GM19025 (cell line): Measurements from ENCODE around the gene SNX15.

Experiments used
- ATAC-seq: cut with Tn5 transposase; IDR thresholded peaks from one replicate; pipeline ENCODE4 v1.9.1; 2021; ENCODE audit warnings: mild to moderate bottlenecking, low read depth, moderate library complexity; ENCODE audit not compliant: unreplicated experiment

SNX15 gene

DNA sequence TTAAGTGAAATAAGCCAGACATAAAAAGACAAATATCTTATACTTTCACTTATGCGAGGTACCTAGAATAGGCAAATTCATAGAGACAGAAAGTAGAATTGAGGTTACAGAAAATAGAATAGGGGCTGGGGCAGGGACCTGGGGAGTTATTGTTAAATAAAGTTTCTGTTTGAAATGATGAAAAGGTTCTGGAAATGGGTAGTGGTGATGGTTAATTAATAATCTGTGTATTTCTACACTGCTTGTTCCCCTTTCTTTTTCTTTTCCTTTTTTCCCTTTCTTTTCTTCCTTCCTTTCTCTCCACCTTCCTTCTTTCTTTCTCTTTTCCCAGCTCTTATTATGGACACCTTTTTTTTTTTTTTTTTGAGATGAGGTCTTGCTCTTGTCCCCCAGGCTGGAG is 28.3 kb downstream of the SNX15 start:
- ATAC-seq = no peak

DNA sequence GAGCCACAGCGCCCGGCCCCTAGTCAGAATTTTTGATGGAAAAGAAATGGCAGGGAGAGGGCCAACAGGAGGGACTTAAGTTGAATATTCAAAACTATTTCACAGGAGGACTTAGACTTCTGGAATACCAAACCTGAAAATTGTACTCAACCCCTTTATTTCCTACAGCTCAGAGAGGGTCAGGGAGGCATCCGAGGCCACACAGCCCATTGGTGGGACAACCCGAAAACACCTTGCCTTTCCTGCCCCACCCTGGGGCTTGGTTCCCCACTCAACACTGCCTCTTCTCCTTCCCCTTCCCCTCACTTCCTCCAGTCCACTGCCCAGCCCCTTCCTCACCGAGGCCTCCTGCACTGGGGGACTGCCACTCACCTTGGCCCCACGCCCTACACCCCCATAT is 29.8 kb downstream of the SNX15 start:
- no peak for ATAC-seq

DNA sequence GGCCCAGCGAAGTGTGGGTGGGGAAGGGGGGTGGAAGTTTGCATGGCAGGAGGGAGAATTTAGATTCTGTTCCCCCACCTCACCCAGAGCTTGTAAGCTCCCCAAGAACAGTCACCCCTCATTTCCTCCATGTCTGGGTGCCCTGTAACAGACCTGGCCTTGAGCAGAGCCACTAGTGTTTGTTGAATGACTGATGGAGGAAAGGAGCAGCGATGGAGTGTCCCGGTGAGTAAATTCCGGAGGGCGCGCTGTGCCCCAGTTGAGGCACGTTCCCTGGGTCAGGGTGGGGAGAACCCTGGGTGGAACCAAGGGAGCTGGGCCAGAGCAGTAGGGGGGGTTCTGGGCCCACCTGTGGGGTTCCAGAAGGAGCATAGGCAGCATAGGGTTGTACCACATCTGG is 30.3 kb downstream of the SNX15 start:
- no peak for ATAC-seq

DNA sequence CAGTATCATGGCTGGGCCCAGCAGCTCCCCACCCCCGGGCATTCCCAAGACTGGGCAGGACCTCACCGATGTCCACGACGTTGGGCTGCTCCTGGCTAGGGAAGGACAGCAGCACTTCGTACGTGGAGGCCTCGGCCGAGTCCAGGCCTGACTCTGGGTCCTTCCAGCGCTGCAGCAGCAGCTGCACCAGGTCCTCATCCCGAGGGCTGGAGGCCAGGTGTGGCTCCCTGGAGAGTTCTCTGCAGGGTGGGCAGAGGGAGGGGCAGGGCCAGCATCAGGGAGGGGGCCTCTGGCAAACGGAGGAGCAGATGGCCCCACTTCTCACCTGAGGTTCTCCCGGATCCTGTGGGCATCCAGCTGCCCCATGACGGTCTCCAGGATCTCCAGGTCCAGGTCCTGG is 30.8 kb downstream of the SNX15 start:
- ATAC-seq = no peak

DNA sequence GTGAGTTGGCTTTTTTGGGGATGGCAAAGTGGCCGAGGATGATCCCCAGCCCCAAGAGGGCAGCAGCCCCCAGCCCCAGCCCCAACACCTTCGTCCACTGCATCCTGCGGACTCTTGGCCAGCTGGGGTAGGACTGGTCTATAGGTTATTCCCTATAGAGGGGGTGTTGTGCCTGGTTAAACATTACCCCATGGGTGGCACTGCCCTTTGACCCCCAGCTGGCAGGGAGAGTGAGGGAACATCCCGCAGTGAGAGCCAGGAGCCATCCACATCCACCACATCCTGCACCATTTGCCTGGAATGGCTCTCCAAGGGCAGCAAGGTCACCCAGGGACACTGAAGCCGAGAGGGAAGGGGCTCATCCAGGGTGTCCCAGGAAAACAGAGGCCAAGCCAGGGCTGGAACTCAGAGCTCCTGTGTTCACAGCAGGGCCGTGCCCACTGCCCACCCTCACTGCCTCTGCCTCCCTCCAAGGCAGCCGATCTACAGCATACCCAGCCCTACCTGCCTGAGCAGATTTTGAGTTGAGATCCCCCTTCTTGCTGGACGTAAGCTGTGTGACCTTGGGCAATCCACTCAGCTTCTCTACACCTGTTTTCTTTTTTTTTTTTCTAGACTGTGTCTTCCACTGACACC is 31.3 kb downstream of the SNX15 start, which contains the start of gene NAALADL1:
NAALADL1 (minus strand) TSS at position 135 of the 636 bp plus-strand sequence; CDS start at position 103, 32 bp downstream.
- no peak for ATAC-seq

DNA sequence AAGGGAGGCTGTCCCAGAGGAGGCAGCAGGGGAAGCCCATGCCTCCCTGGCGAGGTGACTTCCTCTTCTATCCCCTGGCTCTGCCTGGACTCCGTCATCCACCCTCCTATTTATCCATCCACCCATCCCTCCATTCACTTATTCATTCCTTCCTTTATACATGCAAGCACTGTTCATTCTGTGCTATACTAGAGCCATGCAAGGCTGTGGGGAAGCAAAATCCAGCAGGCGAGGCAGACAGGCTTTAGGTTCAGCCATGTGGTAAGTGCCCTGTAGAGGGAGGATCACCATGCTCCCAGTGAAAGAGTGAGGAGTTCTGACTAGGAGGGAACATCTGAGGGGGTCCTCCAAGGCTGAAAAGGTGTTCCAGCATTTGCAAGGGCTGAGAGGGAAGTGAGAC is 32.3 kb downstream of the SNX15 start:
- no peak for ATAC-seq

DNA sequence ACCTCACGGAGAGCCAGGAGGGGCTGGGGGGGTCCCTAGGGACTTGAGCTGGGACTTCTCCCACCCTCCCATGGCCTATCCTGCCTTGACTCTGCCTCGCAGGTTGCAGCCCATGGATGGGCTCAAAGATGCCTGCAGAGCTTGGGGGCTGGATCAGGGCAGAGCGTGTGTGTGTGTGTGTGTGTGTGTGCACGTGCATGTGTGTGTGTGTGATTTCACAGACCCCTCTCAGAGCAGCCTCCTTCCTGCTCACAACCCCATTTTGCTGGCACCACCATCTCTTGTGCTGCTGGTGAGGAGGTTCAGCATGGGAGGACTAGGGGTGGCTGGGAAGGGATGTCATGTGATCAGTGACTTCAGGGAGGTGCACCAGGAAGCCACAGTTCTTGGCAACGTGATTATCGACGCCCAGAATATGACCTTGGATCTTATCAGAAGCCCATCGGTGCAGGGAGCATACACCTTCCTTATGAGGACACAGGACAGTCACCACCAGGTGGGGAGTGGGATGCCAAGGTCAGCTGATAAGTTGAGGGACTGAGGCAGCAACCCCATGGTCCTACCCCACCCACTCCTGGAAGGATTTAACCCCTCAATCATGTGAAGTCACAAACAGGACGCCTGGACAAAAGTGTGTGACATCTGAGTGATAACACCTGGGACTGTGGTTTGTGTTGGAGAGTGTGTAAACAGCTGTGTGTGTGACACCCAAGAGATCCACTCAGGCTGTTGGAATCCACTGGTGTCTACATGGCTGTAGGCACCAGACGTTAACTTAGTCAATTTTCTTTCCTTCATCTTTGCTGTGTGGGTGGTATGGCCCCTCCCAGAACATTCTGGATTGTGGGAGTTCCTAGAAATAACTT is 33.0 kb downstream of the SNX15 start:
- ATAC-seq = no peak

DNA sequence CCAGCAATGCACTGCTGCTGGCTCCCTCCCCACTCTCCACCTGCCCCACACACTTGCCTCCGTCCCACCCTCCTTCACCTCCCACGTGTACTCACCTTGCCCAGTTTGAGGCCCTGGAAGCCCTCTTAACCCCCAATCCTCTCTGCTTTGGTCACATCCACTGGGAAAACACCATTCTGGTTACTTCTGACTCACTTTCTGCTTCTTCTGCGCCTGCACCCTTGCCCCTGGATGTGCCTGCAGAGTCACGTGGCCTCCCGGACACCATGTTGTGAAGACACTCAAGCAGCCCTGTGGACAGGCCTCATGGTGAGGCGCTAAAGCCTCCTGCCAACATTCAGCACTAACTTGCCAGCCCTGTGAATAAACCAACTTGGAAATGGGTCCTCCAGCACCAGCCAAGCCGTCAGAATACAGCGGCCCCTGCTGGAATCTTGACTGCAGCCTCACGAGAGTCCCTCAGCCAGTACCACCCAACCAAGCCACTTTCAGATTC is 33.7 kb downstream of the SNX15 start:
- ATAC-seq = no peak

DNA sequence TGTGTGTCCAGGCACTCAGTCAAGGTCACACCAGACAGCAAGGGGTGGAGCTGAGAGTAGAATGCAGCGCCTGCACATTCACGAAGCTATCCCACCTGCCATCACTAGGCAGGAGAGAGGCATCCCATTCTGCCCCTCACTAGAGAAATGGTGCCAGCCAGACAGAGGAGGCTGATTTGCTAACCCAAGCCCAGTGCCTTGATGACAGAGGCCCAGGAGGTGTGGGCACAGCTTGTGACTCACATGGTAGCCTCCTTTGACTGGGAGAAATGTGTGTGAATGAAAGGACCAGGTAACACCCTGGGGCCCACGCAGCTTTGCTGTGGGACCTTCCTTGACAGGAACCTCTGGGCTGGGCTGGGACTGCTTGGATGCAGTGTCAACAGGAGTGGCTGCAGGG is 36.3 kb downstream of the SNX15 start:
- no peak for ATAC-seq

DNA sequence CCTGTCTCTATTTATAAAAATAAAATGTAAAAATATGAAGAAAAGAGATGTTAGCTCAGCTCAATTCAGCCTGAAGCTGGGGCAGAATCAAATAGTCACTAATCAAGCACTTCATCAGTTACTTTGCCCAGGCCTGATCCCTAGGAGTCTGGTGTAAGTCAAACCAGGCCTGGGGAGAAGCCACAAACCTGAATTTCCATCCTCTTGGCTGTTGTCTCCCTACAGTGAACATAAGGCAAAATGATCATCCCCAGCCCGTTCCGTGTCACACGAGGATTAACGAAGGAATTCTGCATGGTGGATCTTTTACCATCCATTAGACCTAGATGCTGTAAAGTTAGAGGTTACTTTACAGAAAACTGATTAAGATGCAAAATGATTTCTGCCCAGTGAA is 37.6 kb downstream of the SNX15 start:
- no peak for ATAC-seq

DNA sequence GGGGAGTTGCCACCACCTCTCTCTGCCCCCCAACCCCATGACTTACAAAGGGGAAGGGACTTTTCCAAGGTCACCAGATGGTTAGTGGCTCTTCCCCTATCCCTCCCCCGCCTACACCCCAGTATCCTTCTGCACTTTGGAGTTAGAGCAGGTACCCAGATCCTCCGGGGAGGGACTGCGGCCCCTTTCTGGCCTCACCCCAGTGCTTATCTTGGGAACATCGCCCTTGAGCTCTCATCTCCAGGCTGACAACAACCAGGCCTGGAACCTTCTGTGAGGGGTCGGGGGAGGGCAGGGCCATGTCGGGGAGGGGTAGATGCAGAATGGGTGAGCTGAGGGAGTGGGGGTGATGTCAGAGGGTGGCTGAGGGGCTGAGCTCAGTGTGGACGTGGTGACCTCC is 38.6 kb downstream of the SNX15 start:
- no peak for ATAC-seq

DNA sequence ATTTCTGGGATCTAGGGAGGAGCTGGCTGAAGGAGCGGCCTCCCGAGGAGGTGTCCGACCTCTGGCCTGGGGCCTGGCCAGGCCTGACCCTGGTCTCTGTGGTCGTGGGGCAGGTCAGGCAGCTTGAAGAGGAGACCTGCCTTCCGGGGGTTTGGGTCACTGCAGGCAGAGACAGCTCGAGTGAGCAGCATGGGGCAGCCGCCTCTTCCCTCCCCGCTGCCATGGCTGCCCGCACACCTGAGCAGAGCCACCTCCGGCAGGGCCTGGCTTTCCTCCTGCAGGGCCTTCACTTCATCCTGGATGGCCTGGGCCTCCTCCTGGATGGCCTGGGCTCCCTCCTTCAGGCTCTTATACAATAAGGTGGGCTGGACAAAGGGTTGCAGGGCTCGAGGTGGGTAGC is 39.1 kb downstream of the SNX15 start:
- ATAC-seq = no peak

DNA sequence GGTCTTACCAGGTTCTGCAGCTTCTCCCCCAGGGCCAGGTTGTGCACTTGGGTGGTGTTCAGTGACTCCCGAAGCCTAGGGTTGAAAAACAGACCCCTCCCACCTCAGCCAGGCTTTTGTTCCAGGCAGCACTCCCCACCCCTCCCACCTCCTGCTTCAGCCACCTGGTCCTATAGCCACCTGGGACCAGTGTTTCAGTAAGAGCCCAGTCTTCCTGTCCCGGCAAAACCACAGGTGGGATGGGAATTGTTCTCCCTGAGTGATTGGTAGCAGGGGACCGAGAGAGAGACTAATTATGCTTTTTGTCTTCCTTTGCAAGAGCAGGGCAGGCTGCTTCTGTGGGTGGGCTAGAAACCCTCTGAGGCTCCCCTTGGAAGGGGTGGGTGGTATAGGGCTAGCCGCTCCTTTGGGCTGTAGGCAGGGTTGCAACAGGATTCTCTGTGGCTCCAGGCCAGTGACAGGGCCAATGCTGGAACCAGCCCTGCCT is 39.6 kb downstream of the SNX15 start:
- no peak for ATAC-seq

DNA sequence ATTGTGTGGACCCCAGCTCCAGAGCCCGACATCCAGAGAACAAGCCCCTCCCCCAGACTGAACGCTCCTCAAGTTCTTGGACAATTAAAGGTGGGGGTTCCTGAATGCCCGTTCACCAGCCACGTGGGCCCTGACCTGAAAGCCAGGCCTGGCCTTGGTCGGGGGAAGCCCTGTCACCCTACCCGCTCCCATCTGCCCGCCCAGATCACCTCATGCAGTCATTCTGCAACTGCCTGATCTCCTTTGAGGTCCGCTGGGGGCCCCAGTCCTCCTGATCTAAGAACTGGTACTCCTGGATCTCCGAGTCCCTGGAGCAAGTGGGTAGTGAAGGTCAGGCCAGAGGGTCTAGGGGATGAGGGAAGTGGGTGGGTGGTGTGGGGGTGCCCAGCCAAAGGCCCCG is 40.2 kb downstream of the SNX15 start:
- no peak for ATAC-seq

DNA sequence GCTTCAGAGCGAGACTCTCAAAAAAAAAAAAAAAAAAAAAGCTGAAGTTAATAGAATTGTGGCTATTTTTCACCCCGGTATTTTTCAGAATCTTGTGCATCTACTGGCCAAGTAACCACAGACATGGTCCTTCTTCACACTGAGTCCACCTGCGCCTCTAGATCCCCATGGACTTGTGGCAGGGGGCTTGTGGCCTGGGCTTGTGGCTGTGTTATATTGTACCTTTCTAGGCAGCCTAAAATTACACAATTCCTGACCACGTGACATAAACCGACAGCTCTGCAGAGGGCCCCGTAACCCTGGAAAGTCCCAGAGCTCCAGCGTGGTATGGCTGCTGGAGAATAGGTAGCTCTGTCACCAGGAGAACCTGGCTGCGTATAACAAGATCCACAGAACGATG is 42.0 kb downstream of the SNX15 start:
- ATAC-seq = no peak

DNA sequence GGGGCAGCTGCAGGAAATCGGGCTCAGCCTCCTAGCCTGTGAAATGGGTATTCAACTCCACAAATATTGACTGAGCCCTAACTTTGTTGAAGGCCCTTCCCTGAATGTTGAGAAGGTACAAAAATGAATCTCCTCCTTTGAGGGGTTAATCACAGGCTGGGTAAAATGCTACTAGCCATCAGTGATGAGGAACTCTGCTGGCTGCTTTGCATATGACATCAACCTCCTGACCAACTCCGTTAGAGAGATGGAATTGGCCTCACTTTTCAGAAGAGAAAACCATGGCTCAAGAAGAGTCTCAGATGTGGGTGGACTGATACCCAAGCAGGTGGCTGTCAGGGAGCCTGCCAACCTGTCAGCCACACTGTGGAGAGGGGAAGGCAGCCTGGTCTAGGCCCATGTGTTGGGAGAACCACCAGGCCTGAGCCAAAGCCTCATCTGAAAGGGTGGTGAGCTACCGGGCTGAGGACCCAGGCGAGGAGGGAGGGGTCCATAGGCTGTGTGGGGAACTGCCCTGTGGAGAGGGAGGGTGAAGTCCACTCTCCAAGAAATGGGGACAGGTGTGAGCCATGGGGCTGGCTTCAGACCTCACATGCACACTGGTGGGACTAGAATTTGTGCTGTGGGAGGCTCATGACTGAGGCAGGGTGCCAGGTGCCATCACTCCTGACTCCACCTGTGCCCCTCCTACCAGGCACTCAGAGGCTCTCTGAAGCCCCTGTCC is 44.8 kb downstream of the SNX15 start:
- ATAC-seq = no peak

DNA sequence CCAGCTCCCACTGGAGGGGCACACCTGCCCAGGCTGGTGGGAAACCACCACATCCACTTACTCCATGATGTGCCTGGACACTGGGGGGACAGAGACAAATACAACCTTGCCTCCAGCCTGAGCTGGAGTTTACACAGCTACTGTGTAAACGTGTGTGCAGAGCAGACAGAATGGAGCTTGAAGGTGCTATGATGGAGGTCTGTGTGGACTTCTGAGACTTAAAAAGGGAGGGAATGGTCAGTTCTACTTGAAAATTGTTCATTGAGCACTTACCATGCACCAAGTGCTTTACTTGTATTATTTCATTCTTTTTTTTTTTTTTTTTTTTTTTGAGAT is 45.4 kb downstream of the SNX15 start:
- no peak for ATAC-seq

DNA sequence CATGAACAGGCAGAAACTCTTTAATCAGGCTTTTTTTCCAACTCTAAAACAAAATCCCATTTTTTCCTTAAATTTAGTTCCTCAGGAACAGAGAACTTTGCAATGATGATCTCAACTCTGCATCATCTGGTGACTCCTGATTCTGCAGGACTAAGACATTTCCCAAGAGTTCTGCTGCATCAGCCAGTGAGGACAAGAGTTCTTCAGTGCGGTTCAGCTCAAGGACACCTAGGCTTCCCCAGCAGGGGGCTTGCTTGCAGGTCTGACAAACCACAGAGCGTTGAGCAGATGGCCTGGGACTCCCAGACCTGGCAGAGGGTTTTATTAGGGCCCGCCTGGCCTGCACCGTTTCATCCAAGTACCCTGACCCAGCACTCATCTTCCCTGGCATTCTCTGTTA is 50.2 kb downstream of the SNX15 start:
- no peak for ATAC-seq

DNA sequence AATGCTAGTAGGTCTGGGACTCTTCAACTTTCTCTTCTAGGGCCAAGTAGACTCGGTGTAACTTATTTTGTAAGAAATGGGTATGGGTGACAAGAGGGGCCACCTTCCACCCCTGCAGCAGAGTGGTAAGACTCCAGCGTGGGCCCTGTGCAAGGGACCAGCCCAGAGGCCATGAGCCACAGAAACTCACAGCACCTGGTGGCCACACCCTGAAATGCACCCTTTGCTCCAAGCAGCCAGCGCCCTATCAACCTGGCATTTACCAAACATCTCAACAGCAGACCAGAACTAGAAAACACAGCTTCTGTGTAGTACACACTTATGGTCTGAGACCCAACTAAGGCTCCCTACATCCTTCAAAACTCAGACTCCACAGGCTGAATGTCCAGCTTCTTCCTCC is 50.9 kb downstream of the SNX15 start:
- peak; percentile 55 for ATAC-seq

DNA sequence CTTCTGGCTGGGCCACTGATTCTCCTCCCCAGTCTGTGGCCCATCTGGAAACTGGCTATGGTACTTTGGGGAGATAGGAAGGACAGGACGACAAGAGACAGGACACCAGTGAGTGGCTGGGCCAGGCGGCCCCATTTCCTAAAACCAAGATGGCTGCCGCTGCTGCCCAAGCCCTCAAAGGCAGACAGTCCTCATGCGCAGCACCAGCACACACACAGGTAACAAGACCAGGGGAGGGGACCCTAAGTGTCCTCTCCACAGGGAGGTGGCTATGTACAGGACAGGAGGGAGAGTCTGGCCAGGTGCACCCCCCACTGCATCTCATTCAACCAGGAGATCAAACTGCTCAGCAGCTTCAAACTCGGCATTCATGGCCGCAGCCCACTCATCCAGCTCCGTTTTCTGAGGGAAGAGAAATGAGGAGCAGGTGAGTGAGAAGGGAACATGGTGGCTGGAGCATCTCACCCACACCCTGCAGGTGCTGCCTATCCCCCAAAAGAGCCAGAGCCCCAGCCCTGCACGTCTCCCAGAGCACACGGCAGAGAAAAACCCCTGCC is 51.6 kb downstream of the SNX15 start:
- no peak for ATAC-seq
